ENCODE results near the gene MARK2.
A peak's percentile ranks its signal among the peaks of the same experiment; 100 is the strongest.

Gene MARK2

DNA sequence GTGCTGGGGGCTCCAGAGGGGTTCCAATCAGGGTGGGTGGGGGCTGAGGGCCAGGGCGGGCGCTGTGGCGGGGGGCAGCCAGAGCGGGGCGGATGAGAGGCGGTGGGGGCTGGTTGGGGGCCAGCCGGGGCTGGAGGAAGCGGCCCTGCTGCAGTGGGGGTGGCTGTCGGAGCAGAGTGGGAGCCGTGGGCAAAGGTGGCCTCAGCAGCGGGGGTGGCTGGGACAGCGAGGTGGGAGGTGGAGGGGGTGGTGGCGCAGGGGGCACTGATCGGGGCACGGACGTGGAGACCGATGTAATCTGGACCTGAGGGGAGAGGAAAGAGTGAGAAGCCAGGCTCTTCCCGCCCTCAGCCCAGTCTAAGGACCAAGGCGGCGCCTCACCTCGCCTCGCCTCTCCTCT lies 73.0 kb downstream of the MARK2 start:
- DNase-seq, result no peak

GRCh38 chr11:63912678-63913077 lies 73.8 kb downstream of the MARK2 start:
- DNase-seq, result no peak

GRCh38 chr11:63913866-63914830 lies 75.2 kb downstream of the MARK2 start:
- no peak for DNase-seq

GRCh38 chr11:63914896-63915691 lies 76.2 kb downstream of the MARK2 start:
- no peak for DNase-seq

DNA sequence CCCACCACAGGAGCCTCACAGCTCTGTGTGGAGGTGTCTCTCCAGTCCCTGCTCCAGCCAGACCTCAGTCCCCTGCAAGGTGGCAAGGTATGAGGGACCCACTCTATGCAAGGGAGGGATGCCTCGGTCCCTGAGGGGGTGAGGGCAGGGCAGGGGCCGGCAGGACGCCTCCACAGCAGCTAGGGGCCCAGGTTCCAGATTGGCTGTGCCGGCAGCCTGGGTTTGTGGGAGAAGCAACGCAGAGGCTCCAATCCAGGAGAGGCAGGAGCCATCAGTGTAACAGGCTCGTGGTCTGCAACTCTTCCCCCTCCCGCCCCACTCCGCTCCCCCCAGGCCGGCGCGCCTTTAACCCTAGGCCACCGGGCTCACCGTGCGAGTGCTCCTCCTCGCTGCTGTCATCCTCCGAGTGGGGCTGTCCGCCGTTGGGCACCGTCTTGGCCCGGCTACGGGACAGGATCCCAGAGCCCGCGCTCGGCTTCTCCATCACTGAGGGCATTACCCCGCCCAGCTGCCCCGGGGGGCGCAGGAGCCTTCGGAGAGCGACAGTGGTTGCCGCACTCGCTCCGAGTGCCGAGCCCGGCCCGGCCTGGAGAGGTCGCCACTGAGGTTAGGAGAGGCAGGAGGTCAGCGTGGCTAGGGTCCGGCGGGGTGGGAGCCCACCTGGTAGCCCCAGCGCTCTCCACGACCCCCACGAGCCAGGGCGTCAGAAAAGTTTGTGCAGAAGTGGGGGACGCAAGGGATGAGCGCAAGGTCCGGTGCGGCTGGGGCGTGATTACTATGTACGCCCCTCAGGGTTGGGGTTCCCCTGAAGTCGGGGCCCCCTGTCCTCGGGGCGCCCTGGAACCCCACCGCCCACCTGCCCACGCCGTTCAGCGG lies 77.3 kb downstream of the MARK2 start:
- peak; percentile 26 for DNase-seq

GRCh38 chr11:63916837-63917691 lies 78.2 kb downstream of the MARK2 start, which contains the start of gene RCOR2:
Gene RCOR2, minus strand, starts transcription at chr11:63917164. Its CDS starts 708 bp downstream, at chr11:63916456.
- DNase-seq, result peak; percentile 89

GRCh38 chr11:63917692-63918506 lies 79.0 kb downstream of the MARK2 start:
- DNase-seq, result peak; percentile 68

- peak; percentile 28 for DNase-seq
Observed at GRCh38 chr11:63918507-63919191, 79.7 kb downstream of the MARK2 start.

- peak; percentile 46 for DNase-seq
Observed at GRCh38 chr11:63919267-63920125, 80.6 kb downstream of the MARK2 start.

- DNase-seq, result peak; percentile 81
Observed at GRCh38 chr11:63920126-63920938, 81.4 kb downstream of the MARK2 start.

DNA sequence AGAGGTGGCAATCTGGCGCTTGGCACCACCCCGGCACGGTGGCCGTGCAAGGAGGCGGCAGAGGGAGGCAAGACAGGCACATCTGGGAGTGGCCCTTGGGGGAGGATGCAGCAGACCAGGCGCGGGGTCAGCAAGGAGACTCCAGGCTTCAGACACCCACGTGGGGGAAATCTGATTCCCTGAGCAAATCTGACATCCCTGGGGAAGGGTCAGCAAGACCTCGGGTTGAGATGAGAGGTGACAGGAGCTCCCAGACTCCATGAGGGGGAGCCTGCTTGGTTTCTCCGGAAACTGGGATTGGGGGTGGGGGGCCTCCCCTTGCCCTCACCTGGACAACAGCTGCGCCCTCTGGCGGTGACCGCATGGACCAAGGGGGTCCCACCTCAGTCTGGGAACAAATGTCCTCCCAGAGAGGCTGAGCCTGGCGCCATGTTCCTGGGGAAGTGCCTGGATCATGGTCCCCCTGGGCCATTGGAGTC lies 82.1 kb downstream of the MARK2 start:
- DNase-seq, result no peak

DNA sequence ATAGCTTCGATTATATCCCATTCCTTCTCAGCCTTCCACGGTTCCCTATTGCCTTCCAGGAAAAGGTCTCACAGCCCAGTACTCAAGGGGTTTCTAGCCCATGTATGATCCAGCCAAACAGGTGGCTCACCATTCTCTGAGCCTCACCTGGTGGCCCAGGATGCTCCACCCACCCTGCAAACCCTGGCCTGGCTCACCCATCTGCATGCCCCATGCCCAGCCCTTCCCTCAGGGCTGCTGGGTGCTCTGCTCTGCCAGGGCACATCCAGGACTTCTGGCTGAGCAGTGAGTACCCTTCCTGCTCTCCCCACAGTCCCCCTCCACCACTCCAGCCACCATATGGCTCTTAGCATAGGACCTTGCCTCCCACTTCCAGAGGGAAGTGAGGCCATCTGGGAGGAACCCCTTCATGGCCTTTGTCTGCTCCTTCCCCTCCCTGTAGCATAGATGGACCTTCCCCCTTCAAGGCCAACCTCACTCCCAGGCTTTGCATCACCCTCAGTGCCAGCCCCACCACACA lies 83.8 kb downstream of the MARK2 start:
- no peak for DNase-seq

- no peak for DNase-seq
Observed at GRCh38 chr11:63923319-63923718, 84.4 kb downstream of the MARK2 start.

DNA sequence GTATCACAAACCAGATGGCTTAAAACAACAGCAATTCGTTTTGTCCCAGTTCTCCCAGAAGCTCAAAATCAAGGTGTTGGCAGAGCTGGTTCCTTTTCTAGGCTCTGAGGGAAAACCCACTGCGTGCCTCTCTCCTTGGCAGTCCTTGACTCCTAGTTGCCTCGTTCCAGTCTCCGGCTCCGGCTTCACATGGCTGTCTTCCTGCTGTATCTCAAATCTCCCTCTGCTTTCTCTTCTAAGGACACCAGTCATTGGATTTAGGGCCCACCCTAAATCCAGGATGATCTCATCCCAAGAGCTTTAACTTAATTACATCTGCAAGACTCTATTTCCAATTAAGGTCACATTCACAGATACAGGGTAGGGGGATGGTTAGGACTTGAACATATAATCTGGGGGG lies 90.7 kb downstream of the MARK2 start:
- no peak for DNase-seq

GRCh38 chr11:63931045-63931444 lies 92.1 kb downstream of the MARK2 start:
- DNase-seq, result no peak

DNA sequence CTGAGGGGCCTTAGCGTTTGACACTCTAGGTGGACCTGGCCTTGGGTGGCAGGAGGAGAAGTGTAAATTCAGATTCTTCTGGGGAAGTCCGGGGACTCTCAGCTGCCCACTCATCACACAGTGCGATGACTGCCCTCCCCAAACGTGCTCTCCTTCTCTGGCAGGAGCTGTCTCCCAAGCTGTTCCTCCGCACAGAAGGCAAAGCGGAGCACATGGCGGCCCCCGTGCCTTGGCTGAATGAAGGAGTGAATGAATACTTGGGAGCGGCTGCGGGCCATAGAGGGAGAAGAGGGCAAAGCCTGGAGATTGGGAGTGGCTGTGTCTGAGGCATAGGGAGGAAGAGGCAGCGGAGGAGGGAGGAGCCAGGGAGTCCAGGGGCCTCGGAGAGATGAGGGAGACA lies 93.0 kb downstream of the MARK2 start:
- no peak for DNase-seq

GRCh38 chr11:63933459-63933858 lies 94.5 kb downstream of the MARK2 start:
- DNase-seq, result peak; percentile 52

Data from midbrain (tissue), 1 donor.